Keratinocyte (primary cell): ENCODE measurements around the gene PLA1A. TPM values are rescaled to one million over a fixed set of nuclear protein-coding genes. Genes with fewer than 3 reads are reported as not detected.

Experiments
- DNase-seq: peaks from one replicate; pipeline ENCODE4 v3.0.0-alpha.2; 2011; ENCODE audit warnings: low read depth, missing footprints, low spot score
- FAIRE-seq: peaks from 2 replicates; lab custom pipeline; 2011; peaks lifted over from hg19 to GRCh38; lab: Jason Lieb, UNC
- H2AFZ ChIP-seq: 2 replicates; pipeline ENCODE4 v1.6.0; 2012; ENCODE audit warnings: low read length, control low read depth, inconsistent platforms; ENCODE audit not compliant: control insufficient read depth
- H3K27ac ChIP-seq: 2 replicates; pipeline ENCODE4 v1.5.1; 2011; ENCODE audit warnings: low read length; ENCODE audit not compliant: control insufficient read depth, insufficient read depth
- H3K27me3 ChIP-seq: 3 replicates; pipeline ENCODE4 v1.6.0; 2011; ENCODE audit warnings: low read length; ENCODE audit not compliant: control insufficient read depth, insufficient read depth; ENCODE audit errors: extremely low read depth
- H3K36me3 ChIP-seq, 2 experiments: 2 replicates in 1 of 2; 3 replicates in 1 of 2; pipeline ENCODE4 v1.5.1; 2011; ENCODE audit warnings: low read length in 2 of 2, mild to moderate bottlenecking in 1 of 2; ENCODE audit not compliant: control insufficient read depth in 2 of 2, insufficient read depth in 2 of 2; ENCODE audit errors: extremely low read depth in 1 of 2
- H3K4me1 ChIP-seq: 3 replicates; pipeline ENCODE4 v1.5.1; 2011; ENCODE audit warnings: low read length; ENCODE audit not compliant: control insufficient read depth, insufficient read depth; ENCODE audit errors: extremely low read depth
- H3K4me2 ChIP-seq: 3 replicates; pipeline ENCODE4 v1.6.0; 2011; ENCODE audit warnings: low read depth, low read length; ENCODE audit not compliant: control insufficient read depth, insufficient read depth; ENCODE audit errors: extremely low read depth
- H3K4me3 ChIP-seq, 3 experiments: fragments of 200-600 bp in 1 of 3; sonication (generic) in 1 of 3; 2 replicates in 2 of 3; 3 replicates in 1 of 3; pipeline ENCODE4 v1.5.1; 2011 to 2016; ENCODE audit warnings: low read length in 3 of 3, mild to moderate bottlenecking in 3 of 3, control low read depth in 2 of 3, inconsistent platforms in 1 of 3, low read depth in 1 of 3, mixed read lengths in 1 of 3, mixed run types in 1 of 3, moderate library complexity in 1 of 3; ENCODE audit not compliant: control insufficient read depth in 2 of 3, insufficient read depth in 2 of 3; ENCODE audit errors: extremely low read depth in 1 of 3
- H3K79me2 ChIP-seq: 2 replicates; pipeline ENCODE4 v1.6.0; 2012; ENCODE audit warnings: low read length; ENCODE audit not compliant: control insufficient read depth, insufficient read depth
- H3K9ac ChIP-seq: 3 replicates; pipeline ENCODE4 v1.6.0; 2011; ENCODE audit warnings: low read length; ENCODE audit not compliant: control insufficient read depth, insufficient read depth; ENCODE audit errors: extremely low read depth
- H3K9me1 ChIP-seq: 3 replicates; pipeline ENCODE4 v1.6.0; 2011; ENCODE audit warnings: low read length; ENCODE audit not compliant: control insufficient read depth, insufficient read depth; ENCODE audit errors: extremely low read depth
- H3K9me3 ChIP-seq: 2 replicates; pipeline ENCODE4 v1.5.1; 2012; ENCODE audit warnings: low read depth, low read length; ENCODE audit not compliant: control insufficient read depth
- H4K20me1 ChIP-seq: 3 replicates; pipeline ENCODE4 v1.6.0; 2011; ENCODE audit warnings: low read length; ENCODE audit not compliant: control insufficient read depth, insufficient read depth; ENCODE audit errors: extremely low read depth
- EZH2 ChIP-seq: IDR thresholded peaks from one replicate; pipeline ENCODE4 v1.6.1; 2012; ENCODE audit warnings: inconsistent platforms, mild to moderate bottlenecking, low read length, moderate library complexity
- dilution Hi-C: fragments of 300-500 bp; cut with MboI; formaldehyde crosslinking; loops from one replicate; pipeline ENCODE4 v1.7.0; 2020; ENCODE audit warnings: low sequenced_read_pairs; ENCODE audit not compliant: extremely low pct_ligation_motif_present
- polyA plus RNA-seq, 5 experiments: library from polyadenylated mRNA; depleted of rRNA in 3 of 5; stranded (reverse) in 3 of 5; stranded (forward) in 1 of 5; unstranded in 1 of 5; fragments of >200 nt; gene quantifications; 1 replicate in 1 of 5; 2 replicates in 3 of 5; 3 replicates in 1 of 5; pipeline versions ENCODE4 v1.2.1 to v1.2.3, GENCODE V29; 2011 to 2012; ENCODE audit warnings: missing spikeins in 2 of 5, low read depth in 1 of 5, low replicate concordance in 1 of 5
- TF ChIP-seq, protein P1 (sequence below), 3 experiments: IDR thresholded peaks in 1 of 3; conservative IDR thresholded peaks in 1 of 3; optimal IDR thresholded peaks in 1 of 3; 2 replicates in 2 of 3; 3 replicates in 1 of 3; pipeline versions ENCODE3 to v1.5.1; 2011; ENCODE audit warnings: low read length in 3 of 3, mild to moderate bottlenecking in 3 of 3, moderate library complexity in 2 of 3, control low read depth in 1 of 3, inconsistent platforms in 1 of 3; ENCODE audit not compliant: insufficient read depth in 2 of 3; ENCODE audit errors: extremely low read depth in 1 of 3

Gene PLA1A
- polyA plus RNA-seq, 1 donor (not counting 4 experiments of a cell fraction or from before 2014, with no cell fraction given) = not detected

GRCh38 chr3:119663885-119664284 is 66.2 kb downstream of the PLA1A start:
- Histone ChIP-seq H3K9me1 (no peaks in the 10 kb centered on the region), H3K36me3 (peaks cover 3% of the 10 kb centered on the region in 2 experiments), H3K27me3 (no peaks in the 10 kb centered on the region), H3K27ac (no peak overlapping the region), H3K79me2 (no peaks in the 10 kb centered on the region), H3K9ac (no peak overlapping the region), H2AFZ (no peak overlapping the region), H3K9me3 (no peaks in the 10 kb centered on the region), H3K4me2 (no peak overlapping the region), H3K4me3 (no peak overlapping the region), H4K20me1 (no peaks in the 10 kb centered on the region), H3K4me1 (no peaks in the 10 kb centered on the region)
- no peak for DNase-seq
- dilution Hi-C loops = no loop called here
- no peak for FAIRE-seq
- no peak for TF ChIP-seq EZH2
- TF ChIP-seq, protein P1, sequence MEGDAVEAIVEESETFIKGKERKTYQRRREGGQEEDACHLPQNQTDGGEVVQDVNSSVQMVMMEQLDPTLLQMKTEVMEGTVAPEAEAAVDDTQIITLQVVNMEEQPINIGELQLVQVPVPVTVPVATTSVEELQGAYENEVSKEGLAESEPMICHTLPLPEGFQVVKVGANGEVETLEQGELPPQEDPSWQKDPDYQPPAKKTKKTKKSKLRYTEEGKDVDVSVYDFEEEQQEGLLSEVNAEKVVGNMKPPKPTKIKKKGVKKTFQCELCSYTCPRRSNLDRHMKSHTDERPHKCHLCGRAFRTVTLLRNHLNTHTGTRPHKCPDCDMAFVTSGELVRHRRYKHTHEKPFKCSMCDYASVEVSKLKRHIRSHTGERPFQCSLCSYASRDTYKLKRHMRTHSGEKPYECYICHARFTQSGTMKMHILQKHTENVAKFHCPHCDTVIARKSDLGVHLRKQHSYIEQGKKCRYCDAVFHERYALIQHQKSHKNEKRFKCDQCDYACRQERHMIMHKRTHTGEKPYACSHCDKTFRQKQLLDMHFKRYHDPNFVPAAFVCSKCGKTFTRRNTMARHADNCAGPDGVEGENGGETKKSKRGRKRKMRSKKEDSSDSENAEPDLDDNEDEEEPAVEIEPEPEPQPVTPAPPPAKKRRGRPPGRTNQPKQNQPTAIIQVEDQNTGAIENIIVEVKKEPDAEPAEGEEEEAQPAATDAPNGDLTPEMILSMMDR (optimal IDR thresholded peaks at IDR 0.05 in 1 of 3, IDR thresholded peaks at IDR 0.05 in 1 of 3, conservative IDR thresholded peaks at IDR 0.05 in 1 of 3; ENCODE audit: extremely low read depth in 1 of 3, insufficient read depth in 2 of 3, low read length in 3 of 3) = no peak

- no peak for FAIRE-seq
- dilution Hi-C loops = no loop called here
- Histone ChIP-seq H3K9me1 (no peaks in the 10 kb centered on the region), H3K9ac (no peak overlapping the region), H3K79me2 (no peaks in the 10 kb centered on the region), H3K4me2 (no peak overlapping the region), H3K36me3 (peaks cover 3% of the 10 kb centered on the region in 2 experiments), H3K4me3 (no peak overlapping the region), H3K4me1 (no peaks in the 10 kb centered on the region), H4K20me1 (no peaks in the 10 kb centered on the region), H3K9me3 (no peaks in the 10 kb centered on the region), H3K27ac (no peak overlapping the region), H2AFZ (no peak overlapping the region), H3K27me3 (no peaks in the 10 kb centered on the region)
- no peak for DNase-seq
- TF ChIP-seq, protein P1 (optimal IDR thresholded peaks at IDR 0.05 in 1 of 3, IDR thresholded peaks at IDR 0.05 in 1 of 3, conservative IDR thresholded peaks at IDR 0.05 in 1 of 3; ENCODE audit: extremely low read depth in 1 of 3, insufficient read depth in 2 of 3, low read length in 3 of 3) = no peak
- no peak for TF ChIP-seq EZH2
These were observed 66.7 kb downstream of the PLA1A start for GRCh38 chr3:119664370-119664769.
